WTC11 (cell line): ENCODE data around the gene ABHD6. TPM values are rescaled to one million over a fixed set of nuclear protein-coding genes. Genes with fewer than 3 reads are reported as not detected.

Experiments used
- ATAC-seq: fragments of 200-7000 bp; cut with Tn5 transposase; 2 replicates; pipeline ENCODE4 v1.10.0; 2021; ENCODE audit warnings: mild to moderate bottlenecking, moderate library complexity
- CTCF ChIA-PET: fragments of 300-600 bp; sonication (Branson Sonifier 250); formaldehyde crosslinking; loops from one replicate; lab custom pipeline; 2021; ENCODE audit warnings: antibody characterized with exemption; lab: Charles Lee
- POLR2A ChIA-PET: fragments of 350-600 bp; sonication (Branson Sonifier 250); formaldehyde crosslinking; loops from one replicate; lab custom pipeline; 2021; ENCODE audit warnings: antibody characterized with exemption; lab: Charles Lee
- DNase-seq: peaks from one replicate; pipeline ENCODE4 v3.0.0; 2021; ENCODE audit warnings: low spot score
- H3K27ac Mint-ChIP-seq: 2 replicates; pipeline ENCODE4 v1.8.0; 2021; ENCODE audit warnings: mixed read lengths
- H3K27me3 Mint-ChIP-seq: 2 replicates; pipeline ENCODE4 v1.8.0; 2021; ENCODE audit warnings: low read depth, mild to moderate bottlenecking, moderate library complexity, mixed read lengths
- H3K36me3 Mint-ChIP-seq: 2 replicates; pipeline ENCODE4 v1.8.0; 2021; ENCODE audit warnings: mixed read lengths
- H3K4me1 Mint-ChIP-seq: 2 replicates; pipeline ENCODE4 v1.8.0; 2022; ENCODE audit warnings: mixed read lengths
- H3K4me3 Mint-ChIP-seq: 2 replicates; pipeline ENCODE4 v1.8.0; 2021; ENCODE audit warnings: mild to moderate bottlenecking, moderate library complexity, mixed read lengths
- H3K9me3 Mint-ChIP-seq: 2 replicates; pipeline ENCODE4 v1.8.0; 2021; ENCODE audit warnings: mixed read lengths
- GABPB1 ChIP-seq: sonication (generic); formaldehyde crosslinking; IDR thresholded peaks from 2 replicates; pipeline ENCODE4 v1.8.1; 2023; ENCODE audit warnings: mild to moderate bottlenecking, missing genetic modification reagents
- HMGA2 ChIP-seq: fragments of 250-450 bp; sonication (Bioruptor Pico); IDR thresholded peaks from 2 replicates; pipeline ENCODE4 v1.4.0; 2021; ENCODE audit warnings: mild to moderate bottlenecking, moderate library complexity
- JAZF1 ChIP-seq: fragments of 250-450 bp; sonication (Bioruptor Pico); IDR thresholded peaks from 2 replicates; pipeline ENCODE4 v1.9.0; 2021; ENCODE audit warnings: moderate library complexity, mild to moderate bottlenecking, inconsistent platforms
- TEAD4 ChIP-seq: sonication (generic); formaldehyde crosslinking; IDR thresholded peaks from 2 replicates; pipeline ENCODE4 v1.8.0; 2022; ENCODE audit warnings: mild to moderate bottlenecking, missing genetic modification reagents
- total RNA-seq: library from RNA; stranded (reverse); gene quantifications from 3 replicates; pipeline ENCODE4 v1.2.3, GENCODE V29; 2021
- TF ChIP-seq, protein P1 (sequence below): fragments of 250-450 bp; sonication (Bioruptor Pico); conservative IDR thresholded peaks from 2 replicates; pipeline ENCODE4 v1.9.0; 2021; ENCODE audit warnings: mild to moderate bottlenecking
- TF ChIP-seq, protein P2 (sequence below): sonication (generic); formaldehyde crosslinking; IDR thresholded peaks from 2 replicates; pipeline ENCODE4 v1.8.1; 2023; ENCODE audit warnings: mild to moderate bottlenecking, moderate library complexity, missing genetic modification reagents
- TF ChIP-seq, protein P3 (sequence below): sonication (generic); formaldehyde crosslinking; IDR thresholded peaks from 2 replicates; pipeline ENCODE4 v1.8.1; 2022; ENCODE audit warnings: missing genetic modification reagents, borderline replicate concordance
- TF ChIP-seq, protein P4 (sequence below): sonication (generic); formaldehyde crosslinking; conservative IDR thresholded peaks from 2 replicates; pipeline ENCODE4 v1.8.1; 2023; ENCODE audit warnings: mild to moderate bottlenecking, low read depth, missing genetic modification reagents, moderate library complexity

The ABHD6 gene
- total RNA-seq, 1 experiment from 2014 or later = 5.4 TPM

DNA sequence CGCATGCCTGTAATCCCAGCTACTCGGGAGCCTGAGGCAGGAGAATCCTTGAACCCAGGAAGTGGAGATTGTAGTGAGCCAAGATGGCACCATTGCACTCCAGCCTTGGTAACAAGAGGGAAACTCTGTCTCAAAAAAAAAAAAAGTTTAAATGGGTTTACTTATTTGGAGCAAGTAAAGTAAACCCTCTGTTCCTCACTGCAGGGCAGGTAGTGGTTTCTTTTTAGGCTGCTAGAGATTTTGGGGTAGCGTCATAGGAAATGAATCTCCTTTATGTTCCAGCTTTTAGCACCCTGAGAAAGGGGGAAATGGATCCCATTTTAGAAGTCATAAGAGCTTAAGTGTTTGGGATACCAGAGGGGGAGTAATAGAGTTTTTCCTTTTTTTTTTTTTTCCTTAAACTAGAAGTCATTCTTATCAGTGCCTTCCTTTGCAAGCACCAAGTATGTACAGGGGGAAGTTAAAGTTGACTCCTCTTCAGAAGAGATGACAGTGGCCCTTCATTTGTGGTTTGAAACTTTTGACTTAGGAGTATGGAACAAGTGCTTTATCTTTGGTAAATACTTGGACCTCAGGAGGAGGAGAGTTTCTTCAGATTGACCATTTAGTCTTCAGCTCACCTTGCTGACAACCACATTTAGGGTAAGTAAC, 103.1 kb downstream of the ABHD6 start (continued):
- TF ChIP-seq, protein P1, sequence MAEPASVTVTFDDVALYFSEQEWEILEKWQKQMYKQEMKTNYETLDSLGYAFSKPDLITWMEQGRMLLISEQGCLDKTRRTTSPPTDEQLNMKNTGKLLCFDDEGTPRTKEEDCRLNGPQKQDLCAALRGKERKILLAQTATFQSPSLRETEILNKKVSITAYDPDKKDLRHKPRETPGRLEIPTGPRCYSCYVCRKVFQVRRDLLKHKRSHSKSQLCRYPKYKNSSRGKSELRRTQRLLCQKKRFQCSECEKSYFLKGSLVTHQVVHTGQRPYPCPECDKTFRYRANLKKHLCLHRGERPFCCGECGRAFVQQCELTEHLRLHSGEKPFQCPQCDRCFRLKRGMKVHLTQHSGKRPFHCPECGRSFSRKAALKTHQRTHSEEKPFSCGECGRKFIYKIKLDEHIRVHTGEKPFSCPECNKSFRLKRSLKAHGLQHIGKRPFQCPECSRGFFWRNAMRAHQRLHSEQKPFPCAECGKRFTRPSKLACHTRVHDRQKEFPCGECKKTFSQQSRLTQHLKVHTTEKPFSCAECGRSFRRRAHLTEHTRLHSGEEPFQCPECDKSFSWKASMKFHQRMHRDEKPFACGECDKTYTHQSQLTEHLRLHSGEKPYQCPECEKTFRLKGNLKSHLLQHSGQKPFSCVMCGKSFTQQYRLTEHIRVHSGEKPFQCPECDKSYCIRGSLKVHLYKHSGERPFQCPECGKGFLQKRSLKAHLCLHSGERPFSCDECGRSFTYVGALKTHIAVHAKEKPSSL = no peak
- TF ChIP-seq, protein P2, sequence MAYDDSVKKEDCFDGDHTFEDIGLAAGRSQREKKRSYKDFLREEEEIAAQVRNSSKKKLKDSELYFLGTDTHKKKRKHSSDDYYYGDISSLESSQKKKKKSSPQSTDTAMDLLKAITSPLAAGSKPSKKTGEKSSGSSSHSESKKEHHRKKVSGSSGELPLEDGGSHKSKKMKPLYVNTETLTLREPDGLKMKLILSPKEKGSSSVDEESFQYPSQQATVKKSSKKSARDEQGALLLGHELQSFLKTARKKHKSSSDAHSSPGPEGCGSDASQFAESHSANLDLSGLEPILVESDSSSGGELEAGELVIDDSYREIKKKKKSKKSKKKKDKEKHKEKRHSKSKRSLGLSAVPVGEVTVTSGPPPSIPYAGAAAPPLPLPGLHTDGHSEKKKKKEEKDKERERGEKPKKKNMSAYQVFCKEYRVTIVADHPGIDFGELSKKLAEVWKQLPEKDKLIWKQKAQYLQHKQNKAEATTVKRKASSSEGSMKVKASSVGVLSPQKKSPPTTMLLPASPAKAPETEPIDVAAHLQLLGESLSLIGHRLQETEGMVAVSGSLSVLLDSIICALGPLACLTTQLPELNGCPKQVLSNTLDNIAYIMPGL (CRISPR knock-in tag) = no peak
- TF ChIP-seq JAZF1 (CRISPR knock-in tag) = no peak
- TF ChIP-seq TEAD4 (CRISPR knock-in tag) = no peak
- TF ChIP-seq GABPB1 (CRISPR knock-in tag) = no peak
- TF ChIP-seq, all 79 proteins: peak for 0

DNA sequence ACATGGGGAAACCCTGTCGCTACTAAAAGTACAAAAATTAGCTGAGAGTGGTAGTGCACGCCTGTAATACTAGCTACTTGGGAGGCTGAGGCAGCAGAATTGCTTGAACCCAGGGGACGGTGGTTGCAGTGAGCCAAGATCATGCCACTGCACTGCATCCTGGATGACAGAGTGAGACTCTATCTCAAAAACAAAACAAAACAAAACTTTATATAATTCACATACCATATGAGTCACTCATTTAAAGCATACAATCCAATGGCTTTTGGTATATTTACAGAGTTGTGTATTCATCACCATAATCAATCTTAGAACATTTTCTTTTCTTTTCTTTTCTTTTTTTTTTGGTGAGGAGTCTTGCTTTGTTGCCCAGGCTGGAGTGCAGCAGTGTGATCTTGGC, 103.8 kb downstream of the ABHD6 start:
- H3K4me1 Mint-ChIP-seq = no peaks in the 10 kb centered on the region
- ChIA-PET POLR2A (interaction anchor here (0.8 kb wide), 1 partner anchor 88 kb away, joined by 3 read pairs; no protein-coding TSS in a partner anchor), CTCF (interaction anchor here (1.1 to 1.3 kb wide), 2 partner anchors 35 to 154 kb away, joined by 3 to 6 read pairs; partner anchors contain the start of genes HTD2 and RPP14)
- ATAC-seq (no peak), DNase-seq (no peak)
- no peak overlapping the region for H3K27ac Mint-ChIP-seq
- H3K9me3 Mint-ChIP-seq = no peaks in the 10 kb centered on the region
- TF ChIP-seq, protein P3, sequence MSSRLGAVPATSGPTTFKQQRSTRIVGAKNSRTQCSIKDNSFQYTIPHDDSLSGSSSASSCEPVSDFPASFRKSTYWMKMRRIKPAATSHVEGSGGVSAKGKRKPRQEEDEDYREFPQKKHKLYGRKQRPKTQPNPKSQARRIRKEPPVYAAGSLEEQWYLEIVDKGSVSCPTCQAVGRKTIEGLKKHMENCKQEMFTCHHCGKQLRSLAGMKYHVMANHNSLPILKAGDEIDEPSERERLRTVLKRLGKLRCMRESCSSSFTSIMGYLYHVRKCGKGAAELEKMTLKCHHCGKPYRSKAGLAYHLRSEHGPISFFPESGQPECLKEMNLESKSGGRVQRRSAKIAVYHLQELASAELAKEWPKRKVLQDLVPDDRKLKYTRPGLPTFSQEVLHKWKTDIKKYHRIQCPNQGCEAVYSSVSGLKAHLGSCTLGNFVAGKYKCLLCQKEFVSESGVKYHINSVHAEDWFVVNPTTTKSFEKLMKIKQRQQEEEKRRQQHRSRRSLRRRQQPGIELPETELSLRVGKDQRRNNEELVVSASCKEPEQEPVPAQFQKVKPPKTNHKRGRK (CRISPR knock-in tag) = no peak
- no peaks in the 10 kb centered on the region for H3K36me3 Mint-ChIP-seq
- H3K27me3 Mint-ChIP-seq = no peaks in the 10 kb centered on the region
- no peak overlapping the region for H3K4me3 Mint-ChIP-seq

DNA sequence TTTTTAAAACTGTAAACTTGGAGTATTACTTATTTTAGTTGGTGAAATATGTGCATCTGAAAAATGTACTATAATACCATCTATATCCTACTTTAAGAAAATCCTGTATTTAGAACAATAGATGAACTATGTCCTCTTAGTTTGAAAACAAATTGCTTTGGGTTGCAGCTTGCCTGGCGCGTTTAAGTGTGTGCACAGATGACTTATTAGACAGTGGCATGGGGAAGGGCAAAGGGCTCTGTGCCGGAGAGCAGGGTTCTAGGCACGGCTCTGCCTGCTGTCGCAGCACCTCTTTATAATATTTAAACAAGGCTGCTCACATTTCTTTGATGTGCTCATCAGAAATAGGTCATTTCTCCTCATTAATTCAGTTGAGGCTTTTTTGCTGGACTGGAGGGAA, 105.1 kb downstream of the ABHD6 start:
- ATAC-seq (no peak), DNase-seq (no peak)
- no peaks in the 10 kb centered on the region for H3K9me3 Mint-ChIP-seq
- H3K27ac Mint-ChIP-seq = no peak overlapping the region
- TF ChIP-seq, protein P4, sequence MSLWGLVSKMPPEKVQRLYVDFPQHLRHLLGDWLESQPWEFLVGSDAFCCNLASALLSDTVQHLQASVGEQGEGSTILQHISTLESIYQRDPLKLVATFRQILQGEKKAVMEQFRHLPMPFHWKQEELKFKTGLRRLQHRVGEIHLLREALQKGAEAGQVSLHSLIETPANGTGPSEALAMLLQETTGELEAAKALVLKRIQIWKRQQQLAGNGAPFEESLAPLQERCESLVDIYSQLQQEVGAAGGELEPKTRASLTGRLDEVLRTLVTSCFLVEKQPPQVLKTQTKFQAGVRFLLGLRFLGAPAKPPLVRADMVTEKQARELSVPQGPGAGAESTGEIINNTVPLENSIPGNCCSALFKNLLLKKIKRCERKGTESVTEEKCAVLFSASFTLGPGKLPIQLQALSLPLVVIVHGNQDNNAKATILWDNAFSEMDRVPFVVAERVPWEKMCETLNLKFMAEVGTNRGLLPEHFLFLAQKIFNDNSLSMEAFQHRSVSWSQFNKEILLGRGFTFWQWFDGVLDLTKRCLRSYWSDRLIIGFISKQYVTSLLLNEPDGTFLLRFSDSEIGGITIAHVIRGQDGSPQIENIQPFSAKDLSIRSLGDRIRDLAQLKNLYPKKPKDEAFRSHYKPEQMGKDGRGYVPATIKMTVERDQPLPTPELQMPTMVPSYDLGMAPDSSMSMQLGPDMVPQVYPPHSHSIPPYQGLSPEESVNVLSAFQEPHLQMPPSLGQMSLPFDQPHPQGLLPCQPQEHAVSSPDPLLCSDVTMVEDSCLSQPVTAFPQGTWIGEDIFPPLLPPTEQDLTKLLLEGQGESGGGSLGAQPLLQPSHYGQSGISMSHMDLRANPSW = no peak
- TF ChIP-seq HMGA2 (CRISPR knock-in tag) = no peak
- POLR2A ChIA-PET = no interaction called here
- no peaks in the 10 kb centered on the region for H3K4me1 Mint-ChIP-seq
- H3K4me3 Mint-ChIP-seq = no peak overlapping the region
- CTCF ChIA-PET = no interaction called here
- no peaks in the 10 kb centered on the region for H3K27me3 Mint-ChIP-seq
- no peaks in the 10 kb centered on the region for H3K36me3 Mint-ChIP-seq

Other genes starting within 250 kb of the ABHD6 start
- gene FLNB, start 229.4 kb upstream of the ABHD6 start, total RNA-seq = 107 to 127 TPM (median 107 TPM) in 3 replicates
- not detected in 3 replicates for gene DNASE1L3, start 26.8 kb upstream of the ABHD6 start, total RNA-seq
- 16.7 to 17.9 TPM (median 17.0 TPM) in 3 replicates for gene RPP14, start 68.5 kb downstream of the ABHD6 start, total RNA-seq
- gene HTD2, start 68.7 kb downstream of the ABHD6 start, total RNA-seq = 9.9 to 14.5 TPM (median 11.4 TPM) in 3 replicates
- 6.6 to 9.4 TPM (median 6.9 TPM) in 3 replicates for gene PXK, start 95.1 kb downstream of the ABHD6 start, total RNA-seq
- gene PDHB, start 196.0 kb downstream of the ABHD6 start, total RNA-seq = 121 to 131 TPM (median 123 TPM) in 3 replicates